ENCODE measurements around the gene PLSCR2.
A peak's percentile ranks its signal among the peaks of the same experiment; 100 is the strongest.
"Not testable (repeated sequence)": the region's sequence is repeated elsewhere in the genome, so short reads cannot be mapped to it uniquely, and the experiment has no call there.

The PLSCR2 gene

DNA sequence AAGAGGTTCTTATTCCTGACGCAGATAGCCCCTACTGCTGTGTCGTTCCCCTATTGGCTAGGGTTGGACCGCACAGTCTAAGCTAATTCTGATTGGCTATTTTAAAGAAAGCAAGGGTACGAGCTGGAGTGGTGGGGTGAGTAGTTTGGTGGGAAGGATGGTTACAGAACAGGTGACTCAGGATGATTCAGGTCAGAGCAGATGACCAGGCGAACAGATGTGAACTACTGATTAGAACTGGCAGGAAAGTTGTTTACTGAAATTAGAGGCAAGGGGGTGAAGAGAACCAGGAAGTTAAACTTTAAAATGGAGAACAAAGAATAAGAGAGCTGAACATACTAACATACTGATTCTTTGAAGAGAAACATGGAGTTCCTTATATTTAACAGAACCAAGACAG lies 56.6 kb downstream of the PLSCR2 start:
- DNase-seq, result not testable (repeated sequence)

DNA sequence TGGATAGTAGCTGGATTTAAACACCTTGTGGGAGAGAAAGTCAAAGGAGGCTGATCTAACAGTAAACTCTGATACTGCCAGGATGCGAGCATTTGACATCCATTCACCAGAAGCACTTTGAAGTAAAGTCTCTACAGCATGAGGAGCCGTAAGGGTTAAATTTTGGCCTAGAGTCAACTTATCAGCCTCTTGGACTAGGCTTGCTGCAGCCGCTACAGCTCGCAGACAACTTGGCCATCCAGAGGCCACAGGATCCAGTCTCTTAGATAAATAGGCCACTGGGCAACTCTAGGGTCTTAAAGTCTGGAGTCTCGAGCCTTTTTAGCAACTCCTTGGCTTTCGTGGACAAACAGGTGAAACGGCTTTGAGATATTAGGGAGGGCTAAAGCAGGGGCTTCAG lies 61.4 kb downstream of the PLSCR2 start:
- DNase-seq, result no peak

DNA sequence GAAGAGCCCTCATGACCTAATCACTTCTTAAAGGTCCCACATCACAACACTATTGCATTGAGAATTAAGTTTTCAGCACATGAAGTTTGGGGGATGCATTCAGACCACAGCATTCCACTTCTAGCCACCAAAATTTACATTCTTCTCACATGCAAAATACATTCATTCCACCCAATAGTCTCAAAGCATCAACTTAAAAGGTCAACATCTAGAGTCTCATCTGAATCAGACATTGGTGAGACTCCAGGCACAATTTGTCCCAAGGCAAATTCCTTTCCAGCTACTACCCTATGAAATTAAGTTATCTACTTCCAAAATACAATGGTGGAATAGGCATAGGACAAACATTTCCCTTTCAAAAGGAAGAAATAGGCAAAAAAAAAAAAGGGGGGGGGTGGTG lies 64.9 kb downstream of the PLSCR2 start:
- DNase-seq, result no peak

DNA sequence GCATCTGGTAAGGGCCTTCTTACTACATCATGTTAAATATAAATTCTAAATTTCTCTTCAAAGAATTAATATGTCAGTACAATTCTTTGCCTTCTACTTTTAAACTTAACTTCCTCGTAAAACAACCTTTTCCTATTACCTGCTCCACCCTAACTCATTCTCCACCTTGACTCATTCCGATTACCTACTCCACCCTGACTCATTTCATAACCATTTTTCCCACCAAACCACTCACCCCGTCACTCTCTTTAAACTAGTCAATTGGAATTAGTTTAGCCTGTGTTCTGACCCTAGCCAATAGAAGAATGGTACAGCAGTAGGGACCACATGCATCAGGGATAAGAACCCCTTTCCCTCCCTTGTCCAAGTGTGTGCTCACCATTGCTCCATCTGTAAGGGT lies 65.6 kb downstream of the PLSCR2 start:
- no peak for DNase-seq

DNA sequence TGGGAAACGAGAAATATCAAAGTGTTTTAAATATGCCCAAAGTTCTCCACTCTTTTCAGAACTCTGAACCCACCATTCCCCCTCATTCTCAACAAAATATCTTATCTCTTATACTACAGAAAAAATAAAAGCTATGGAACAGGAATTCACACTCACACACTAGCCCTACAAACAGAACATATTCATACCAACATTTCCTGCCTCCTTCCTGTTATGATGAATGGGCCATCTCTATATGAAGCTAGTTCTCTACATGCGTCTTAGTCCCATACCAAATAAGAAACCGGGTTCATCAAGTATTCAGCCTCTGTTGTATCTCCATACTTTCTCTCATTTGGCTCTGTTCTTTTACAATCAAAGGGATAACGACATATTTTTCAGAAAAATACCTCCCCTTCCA lies 72.6 kb downstream of the PLSCR2 start:
- peak; percentile 62 for DNase-seq

DNA sequence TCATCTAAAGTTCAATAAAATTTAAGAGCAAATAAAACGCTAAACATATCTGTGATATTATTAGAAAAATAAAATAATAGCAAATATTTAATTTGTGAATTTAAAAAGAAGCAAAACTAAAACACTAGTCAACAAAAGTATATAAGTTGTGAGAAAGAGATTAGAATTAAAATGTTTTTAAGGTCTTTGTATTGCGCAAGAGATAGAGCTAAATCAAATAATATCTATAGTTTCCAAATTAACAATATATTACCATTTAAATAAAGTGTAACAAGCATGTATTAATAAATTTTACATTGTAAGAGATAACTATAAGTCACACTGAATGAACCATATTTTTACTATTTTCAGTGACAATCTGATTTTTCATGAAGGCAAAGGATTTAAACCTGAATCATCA lies 74.2 kb downstream of the PLSCR2 start:
- no peak for DNase-seq

DNA sequence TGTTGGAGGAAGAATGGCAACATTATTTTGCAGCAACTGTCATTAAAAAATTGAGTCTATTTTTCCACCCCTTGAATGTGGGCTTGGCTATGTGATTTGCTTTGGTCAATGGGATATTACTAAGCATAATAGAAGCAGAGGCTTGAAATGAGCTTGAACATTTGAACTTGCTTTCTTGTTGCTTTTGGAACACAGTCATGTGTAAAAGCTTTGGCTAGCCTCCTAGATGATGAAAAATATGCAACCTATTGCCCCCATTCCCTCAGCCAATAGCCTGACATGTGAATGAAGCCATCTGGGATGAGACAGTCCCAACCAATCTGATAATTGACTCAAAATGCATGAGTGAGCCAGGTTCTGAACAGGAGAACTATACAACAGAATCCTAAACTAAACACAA lies 78.4 kb downstream of the PLSCR2 start:
- no peak for DNase-seq

DNA sequence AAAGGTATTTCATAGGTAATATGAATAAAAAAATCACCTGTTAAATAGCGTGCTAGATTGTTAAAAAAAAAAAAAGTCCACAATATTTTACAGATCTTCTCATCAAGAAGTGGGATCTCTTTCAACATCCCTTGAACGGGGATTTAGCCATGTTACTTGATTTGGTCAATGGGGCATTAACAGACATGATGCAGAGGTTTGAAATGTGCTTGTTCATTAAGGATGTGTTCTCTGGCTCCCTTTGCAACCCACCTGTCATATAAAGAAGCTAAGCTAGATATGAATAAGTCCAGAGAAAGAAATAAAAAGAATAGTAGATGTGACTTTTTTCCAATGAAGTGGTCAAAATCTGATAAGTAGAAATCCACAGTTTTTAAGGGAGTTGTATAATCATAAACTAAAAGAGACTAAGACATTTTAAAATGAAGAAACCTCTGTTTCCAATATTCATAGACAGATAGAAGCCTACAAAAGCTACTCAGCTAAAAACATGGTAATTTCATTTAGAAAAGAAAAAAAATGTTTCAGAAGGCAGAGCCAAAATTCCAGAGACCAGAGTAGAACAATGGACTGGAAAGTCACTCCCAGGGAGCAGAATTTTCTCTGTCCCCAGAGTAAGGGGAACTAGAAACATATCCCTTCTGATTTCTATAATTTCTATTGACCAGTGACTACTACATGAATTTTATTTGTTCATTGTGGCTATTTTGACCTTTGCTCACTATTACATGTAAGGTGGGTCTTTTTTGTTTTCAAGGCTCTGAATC lies 79.2 kb downstream of the PLSCR2 start:
- DNase-seq, result no peak

DNA sequence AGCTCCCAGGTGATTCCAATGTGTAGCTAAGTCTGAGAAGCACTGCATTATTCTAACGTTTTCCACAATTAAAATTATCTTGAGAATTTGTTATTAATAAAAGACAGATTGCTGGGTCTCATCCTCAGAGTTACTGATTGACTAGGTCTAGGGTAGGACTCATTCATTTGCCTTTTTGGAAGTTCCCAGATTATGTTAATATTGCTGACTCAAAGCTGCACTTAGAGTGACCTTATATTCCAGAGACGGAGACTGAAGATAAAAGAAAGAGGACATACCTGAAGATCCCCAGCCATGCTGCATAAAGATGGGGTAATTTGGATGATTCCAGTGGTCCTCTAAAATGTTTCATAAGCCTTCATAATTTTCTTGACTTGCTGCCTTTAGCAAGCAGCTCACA lies 81.8 kb downstream of the PLSCR2 start:
- no peak for DNase-seq

DNA sequence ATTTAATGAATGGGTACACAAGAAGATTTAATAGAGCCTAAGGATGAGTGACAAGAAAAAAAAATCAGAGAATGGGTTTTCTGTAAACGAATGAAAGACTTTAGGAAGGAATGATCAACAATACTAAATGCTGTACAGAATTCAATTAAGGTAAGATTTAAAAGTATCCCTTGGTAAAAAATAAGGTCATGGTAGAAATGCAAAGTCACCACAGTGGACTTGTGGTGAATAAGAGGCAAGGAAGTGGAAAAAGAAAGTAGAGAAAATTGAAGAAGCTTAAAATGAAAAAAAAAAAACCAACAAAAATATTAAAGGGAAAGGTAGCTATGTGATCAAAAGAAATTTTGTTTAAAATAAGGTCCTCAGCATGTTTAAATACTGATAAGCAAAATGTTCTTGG lies 82.4 kb downstream of the PLSCR2 start:
- no peak for DNase-seq

DNA sequence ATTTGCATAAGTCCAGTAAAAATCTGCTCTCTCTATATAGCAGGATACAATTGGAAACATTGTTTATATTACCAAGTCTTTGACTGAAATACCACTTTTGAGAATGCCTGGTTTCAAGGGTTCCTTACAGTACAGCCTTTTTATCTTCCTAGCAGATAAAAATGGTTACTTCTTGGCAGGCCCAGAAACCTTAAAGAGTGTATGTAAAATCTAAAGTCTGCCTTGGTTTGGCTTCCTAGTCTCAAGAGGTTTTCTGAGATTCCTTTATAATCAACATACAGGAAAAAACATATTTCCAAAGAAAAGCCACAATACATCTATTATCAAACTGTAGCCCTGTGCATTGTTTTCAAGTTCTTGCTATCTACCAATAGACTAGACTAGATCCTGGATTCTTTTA lies 84.6 kb downstream of the PLSCR2 start:
- no peak for DNase-seq
